GM06990 (cell line): ENCODE measurements around the gene S100A16.
A peak's percentile ranks its signal among the peaks of the same experiment; 100 is the strongest.

Experiments used
- DNase-seq: peaks from one replicate; pipeline ENCODE4 v3.0.0-alpha.2; 2011; ENCODE audit not compliant: insufficient read length; ENCODE audit errors: extremely low read depth
- H3K27me3 ChIP-seq: replicated peaks from 2 replicates; pipeline ENCODE4 v1.6.0; 2011; ENCODE audit warnings: low read length; ENCODE audit not compliant: control insufficient read depth, insufficient read depth
- H3K36me3 ChIP-seq: 2 replicates; pipeline ENCODE4 v1.5.1; 2011; ENCODE audit warnings: low read length; ENCODE audit not compliant: control insufficient read depth, insufficient read depth
- H3K4me3 ChIP-seq: replicated peaks from 2 replicates; pipeline ENCODE4 v1.5.1; 2011; ENCODE audit warnings: low read depth, mild to moderate bottlenecking, control low read depth, low read length
- TF ChIP-seq, protein P1 (sequence below): IDR thresholded peaks from 2 replicates; pipeline ENCODE4 v1.5.1; 2011; ENCODE audit warnings: low read length, control low read depth, mild to moderate bottlenecking, inconsistent platforms; ENCODE audit not compliant: insufficient read depth, poor library complexity, severe bottlenecking

The S100A16 gene

DNA sequence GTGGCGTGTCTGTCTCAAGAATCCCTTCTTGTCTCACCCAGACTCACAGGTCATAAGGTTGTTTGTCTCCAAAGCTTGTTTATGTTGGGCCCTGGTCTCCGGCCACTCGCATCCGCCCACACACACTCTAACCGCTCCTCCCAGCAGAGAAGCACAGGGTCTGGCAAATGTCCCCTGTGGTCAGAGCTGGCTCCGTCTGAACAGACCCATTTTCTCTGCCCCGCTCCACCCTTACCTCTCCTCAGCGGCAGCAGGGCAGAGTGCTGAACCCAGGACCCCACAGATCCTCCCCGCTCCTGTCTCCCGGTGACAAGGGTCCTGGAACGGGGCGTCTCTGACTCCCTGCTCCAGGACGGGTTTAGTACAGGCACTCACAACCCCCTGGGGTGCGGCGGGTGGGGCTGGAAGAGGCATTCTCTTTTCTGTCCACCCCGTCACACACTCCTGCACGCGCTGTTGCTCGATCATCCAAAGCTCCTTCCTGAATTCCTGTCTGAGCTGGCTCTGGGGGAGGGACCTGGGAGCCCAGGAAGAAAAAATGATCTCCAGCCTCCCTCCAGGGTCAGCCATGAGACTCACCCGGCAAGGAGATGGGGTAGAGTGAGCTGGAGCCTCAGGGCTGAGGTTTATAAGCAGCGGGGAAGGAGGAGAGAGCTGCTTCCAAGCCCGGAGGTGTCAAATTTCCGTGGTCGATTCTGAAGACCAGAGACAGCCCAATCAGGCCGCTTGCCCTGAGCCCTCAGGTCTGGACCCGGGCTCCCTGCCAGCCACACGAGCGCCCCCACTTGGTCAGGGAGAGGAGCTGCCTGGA, 14.2 kb upstream of the S100A16 start, which contains the start of gene S100A13:
Gene S100A13 (minus strand): TSS at position 602 of the 811 bp plus-strand sequence. CDS start 1,033 bp downstream, outside the sequence.
- Histone ChIP-seq H3K36me3 (no peaks in the 10 kb centered on the region; the same call in 1 of the 2 replicates), H3K4me3 (peak within 1 kb of the TSS; percentile 56), H3K27me3 (no peaks in the 10 kb centered on the region)
- TF ChIP-seq, protein P1, sequence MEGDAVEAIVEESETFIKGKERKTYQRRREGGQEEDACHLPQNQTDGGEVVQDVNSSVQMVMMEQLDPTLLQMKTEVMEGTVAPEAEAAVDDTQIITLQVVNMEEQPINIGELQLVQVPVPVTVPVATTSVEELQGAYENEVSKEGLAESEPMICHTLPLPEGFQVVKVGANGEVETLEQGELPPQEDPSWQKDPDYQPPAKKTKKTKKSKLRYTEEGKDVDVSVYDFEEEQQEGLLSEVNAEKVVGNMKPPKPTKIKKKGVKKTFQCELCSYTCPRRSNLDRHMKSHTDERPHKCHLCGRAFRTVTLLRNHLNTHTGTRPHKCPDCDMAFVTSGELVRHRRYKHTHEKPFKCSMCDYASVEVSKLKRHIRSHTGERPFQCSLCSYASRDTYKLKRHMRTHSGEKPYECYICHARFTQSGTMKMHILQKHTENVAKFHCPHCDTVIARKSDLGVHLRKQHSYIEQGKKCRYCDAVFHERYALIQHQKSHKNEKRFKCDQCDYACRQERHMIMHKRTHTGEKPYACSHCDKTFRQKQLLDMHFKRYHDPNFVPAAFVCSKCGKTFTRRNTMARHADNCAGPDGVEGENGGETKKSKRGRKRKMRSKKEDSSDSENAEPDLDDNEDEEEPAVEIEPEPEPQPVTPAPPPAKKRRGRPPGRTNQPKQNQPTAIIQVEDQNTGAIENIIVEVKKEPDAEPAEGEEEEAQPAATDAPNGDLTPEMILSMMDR, result peak; percentile 89
- peak; percentile 46 for DNase-seq

DNA sequence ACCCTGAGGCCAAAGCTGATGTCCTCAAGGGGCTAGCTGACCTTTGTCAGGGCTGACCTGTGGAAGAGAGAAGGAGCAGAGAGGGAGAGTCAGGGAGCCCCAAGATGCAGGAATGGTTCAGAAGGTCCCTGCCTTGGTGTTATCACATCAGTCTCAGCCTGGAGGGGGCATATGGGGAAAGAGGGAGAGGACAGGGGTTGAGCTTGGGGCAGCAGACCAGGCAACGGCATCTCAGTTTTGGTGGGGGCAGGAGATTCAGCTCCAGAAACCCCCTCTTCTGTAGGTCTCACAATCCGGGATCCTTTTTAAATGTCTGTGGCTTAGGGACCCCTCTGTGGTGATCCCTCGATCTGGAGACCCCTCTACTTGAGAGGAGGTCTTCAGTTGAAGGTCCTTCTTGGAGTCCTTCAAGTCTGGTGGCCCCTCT, 13.6 kb upstream of the S100A16 start:
- Histone ChIP-seq H3K27me3 (no peaks in the 10 kb centered on the region), H3K4me3 (peak overlapping the region; percentile 56; the same call in 1 of the 2 replicates), H3K36me3 (no peaks in the 10 kb centered on the region; the same call in 1 of the 2 replicates)
- TF ChIP-seq, protein P1, result no peak
- no peak for DNase-seq

GRCh38 chr1:153624965-153625611, 12.2 kb upstream of the S100A16 start:
- no peak for DNase-seq
- H3K36me3 ChIP-seq, result no peaks in the 10 kb centered on the region; the same call in 1 of the 2 replicates
- TF ChIP-seq, protein P1, result no peak
- no peaks in the 10 kb centered on the region for H3K27me3 ChIP-seq
- no peak overlapping the region for H3K4me3 ChIP-seq

DNA sequence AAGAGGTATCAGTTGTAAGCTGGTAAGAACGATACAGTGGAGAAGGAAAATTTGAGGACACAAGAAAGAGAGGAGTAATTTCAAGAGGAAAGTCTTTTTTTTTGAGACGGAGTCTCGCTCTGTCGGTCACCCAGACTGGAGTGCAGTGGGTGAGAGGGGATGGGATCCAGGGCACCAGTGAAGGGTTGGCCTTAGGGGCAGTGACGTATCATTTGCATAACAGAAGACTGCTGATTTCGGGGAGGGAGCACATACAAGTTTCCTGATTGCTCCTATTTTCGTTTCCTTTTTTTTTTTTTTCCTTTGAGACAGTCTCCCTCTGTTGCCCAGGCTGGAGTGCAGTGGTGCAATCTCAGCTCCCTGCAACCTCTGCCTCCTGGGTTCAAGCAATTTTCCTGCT, 10.2 kb upstream of the S100A16 start:
- Histone ChIP-seq H3K27me3 (no peaks in the 10 kb centered on the region), H3K36me3 (no peaks in the 10 kb centered on the region), H3K4me3 (no peak overlapping the region)
- DNase-seq, result no peak
- TF ChIP-seq, protein P1, result no peak

DNA sequence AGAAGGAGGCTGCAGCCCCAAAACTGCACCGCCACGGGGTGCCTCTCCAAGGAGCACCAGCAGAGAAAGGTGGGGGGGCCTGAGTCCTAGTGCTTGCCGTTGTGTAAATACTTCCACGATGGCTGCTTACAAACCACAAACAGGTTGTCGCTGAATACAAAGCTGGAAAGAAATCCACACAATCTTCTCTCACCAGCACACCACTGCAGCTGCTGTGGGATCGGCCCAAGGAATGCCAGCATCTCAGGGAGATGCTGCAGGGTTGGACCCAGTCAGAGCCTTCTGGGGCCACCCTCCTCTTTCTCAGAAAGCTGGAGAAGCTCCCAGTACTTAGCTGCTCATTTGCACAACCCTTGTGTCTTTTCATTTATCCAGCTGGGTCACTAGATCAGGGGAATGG, 6.2 kb upstream of the S100A16 start:
- DNase-seq, result no peak
- Histone ChIP-seq H3K36me3 (no peaks in the 10 kb centered on the region), H3K4me3 (no peak overlapping the region), H3K27me3 (no peaks in the 10 kb centered on the region)
- TF ChIP-seq, protein P1, result no peak
